HT-29 (cell line): ENCODE results near the gene SIM1. TPM values are rescaled to one million over a fixed set of nuclear protein-coding genes. Genes with fewer than 3 reads are reported as not detected.

ENCODE experiments used
- DNase-seq: peaks from one replicate; pipeline ENCODE4 v3.0.0-alpha.2; 2015; ENCODE audit warnings: low spot score
- total RNA-seq: library from RNA; depleted of rRNA; stranded (reverse); fragments of >200 nt; shearing (Covaris generic); gene quantifications from 2 replicates; pipeline ENCODE4 v1.2.3, GENCODE V29; 2014

SIM1 gene
- total RNA-seq, 1 experiment from 2014 or later: not detected

- DNase-seq: no peak
Measured at GRCh38 chr6:100472674-100473073, 8.0 kb upstream of the SIM1 start.

DNA sequence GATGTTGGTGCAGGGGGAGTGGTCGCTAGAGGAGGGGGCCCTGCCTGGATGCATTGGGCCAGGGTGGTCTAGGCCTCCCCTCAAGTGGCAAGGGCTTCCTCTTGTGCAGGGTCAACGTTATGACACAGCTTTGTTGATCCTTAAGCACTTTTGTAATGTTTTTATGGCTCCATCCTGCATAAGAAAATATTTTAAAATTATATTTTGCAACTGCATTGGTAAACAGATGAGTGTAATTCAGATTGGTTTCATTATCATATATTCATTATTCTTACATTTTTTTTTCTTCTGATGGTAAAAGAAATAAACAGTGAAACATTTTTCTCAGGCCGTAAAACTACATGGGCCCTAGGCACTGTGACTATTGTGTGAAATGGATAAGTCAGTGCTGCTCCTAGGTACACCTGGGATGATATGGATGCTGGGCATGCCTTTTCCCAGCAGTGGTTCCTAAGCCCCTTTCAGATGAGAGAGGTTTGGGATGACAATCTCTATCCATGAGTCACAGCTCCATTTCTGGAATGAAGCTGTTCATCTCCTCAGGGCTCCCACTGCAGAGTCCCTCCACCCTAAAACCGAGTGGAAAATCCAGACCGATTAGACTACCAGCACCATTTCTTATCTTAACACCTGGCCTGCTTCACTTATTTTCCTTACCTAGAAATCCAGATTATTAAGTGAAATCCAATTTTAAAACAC is 5.8 kb upstream of the SIM1 start:
- DNase-seq: no peak

- no peak for DNase-seq
Measured at GRCh38 chr6:100469101-100469859, 4.6 kb upstream of the SIM1 start.

GRCh38 chr6:100468016-100468622 is 3.4 kb upstream of the SIM1 start:
- DNase-seq: no peak

DNA sequence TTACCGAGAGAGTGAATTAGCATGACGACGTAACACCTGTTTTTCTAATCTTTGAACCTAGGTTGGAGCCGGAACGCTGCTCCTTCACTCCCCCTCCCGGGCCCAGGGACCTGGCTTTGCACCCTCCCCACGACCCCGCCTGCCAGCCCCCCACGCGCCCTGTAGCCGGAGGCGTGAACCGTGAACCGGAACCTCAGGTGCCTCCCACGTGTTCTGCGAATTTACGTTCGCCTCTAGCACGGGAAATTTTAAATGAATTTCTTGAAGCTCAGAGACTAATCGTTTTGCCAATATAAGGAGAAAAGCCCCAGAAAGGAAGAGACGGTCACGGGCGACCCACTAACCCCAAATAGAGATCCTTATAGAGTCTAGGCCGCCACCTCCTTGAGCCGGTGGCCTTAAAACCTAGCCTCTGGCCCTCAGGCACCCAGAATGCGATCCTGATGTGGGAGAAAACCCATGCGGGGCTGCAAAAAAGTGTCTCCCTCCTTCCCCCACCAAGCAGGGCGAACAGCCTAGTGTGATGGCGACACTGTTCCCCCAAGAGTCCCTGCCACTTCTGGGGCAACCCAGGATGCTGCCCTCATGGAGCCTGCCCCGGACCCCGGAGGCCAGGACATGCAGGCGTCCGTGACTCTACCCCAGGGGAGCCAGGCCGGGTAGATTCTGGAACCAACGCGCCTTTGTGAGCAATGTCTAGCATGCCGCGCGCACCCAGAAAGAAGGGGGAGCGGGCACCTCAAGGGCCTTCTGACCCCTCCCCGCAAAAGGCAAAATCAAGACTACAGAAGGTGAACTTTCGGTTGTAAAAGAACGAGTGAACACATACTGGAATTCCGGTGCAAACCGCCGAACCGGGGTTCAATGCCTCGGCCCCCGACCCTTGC is 2.7 kb upstream of the SIM1 start:
- no peak for DNase-seq

- DNase-seq: no peak
Measured at GRCh38 chr6:100466410-100467128, 1.8 kb upstream of the SIM1 start.

- no peak for DNase-seq
Measured at GRCh38 chr6:100465701-100466409, 1.1 kb upstream of the SIM1 start.

GRCh38 chr6:100464162-100464851 is 414 bp downstream of the SIM1 start:
- DNase-seq: no peak

DNA sequence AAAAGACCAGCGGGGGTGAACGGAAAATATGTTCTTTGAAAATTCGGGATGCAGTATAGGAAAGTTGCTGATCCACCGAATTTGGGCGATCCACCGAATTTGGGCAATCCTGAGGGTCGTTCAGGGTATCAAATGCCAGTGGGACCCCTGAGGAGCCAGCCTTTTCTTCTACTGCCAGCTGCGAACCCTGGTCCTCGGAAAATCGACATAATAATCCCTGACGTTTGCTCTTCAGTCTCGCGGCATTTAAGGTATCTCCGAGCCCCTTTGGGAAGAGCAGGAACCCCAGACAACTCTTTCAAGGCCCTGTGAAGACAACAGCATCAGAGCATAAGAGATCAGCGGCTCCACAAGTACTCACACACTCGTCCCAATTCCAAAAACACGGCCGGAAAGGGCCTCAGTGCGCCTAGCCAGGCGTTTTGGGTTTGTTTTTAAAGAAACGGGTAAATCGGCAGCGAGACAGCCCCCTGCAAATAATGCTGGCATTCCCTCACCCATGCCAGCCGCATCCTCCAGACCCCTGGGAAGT is 1.0 kb downstream of the SIM1 start:
- no peak for DNase-seq

GRCh38 chr6:100462706-100463629 is 1.8 kb downstream of the SIM1 start:
- DNase-seq: no peak

DNA sequence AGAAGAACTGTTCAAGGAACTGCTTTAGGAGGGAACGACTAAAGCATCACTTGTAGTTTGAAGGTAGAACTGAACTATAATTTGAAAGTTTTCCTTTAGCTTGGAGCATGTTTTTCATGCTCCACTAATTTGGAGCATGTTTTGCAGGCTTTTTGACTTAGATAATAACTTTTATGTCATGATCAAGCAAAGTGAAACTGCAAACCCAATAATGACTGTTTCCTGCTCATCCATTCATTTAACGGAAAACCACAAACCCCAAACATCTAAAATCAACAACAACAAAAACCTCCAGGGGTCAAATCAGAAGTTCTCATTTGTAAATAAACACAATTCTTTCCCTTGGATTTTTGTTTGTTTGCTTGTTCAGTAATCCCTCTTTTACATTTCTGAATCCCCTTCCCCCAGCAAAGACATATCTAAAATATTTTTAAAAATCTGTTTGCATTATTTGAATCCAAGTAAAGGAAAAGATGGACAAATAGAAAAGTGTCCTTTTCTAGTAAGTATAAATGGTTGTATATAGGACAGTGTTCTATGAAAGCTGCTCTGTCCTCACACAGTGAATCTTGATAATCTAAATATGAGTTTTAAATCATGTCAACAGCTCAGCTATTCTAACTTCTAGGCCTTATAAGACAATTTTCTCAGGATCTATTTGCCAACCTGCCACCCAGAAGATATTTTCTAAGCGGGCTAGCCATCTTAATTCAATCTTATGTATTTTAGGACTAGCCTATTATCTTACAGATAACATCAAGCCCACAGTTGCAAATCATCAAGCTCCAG is 2.6 kb downstream of the SIM1 start:
- DNase-seq: no peak

GRCh38 chr6:100461278-100461916 is 3.3 kb downstream of the SIM1 start:
- no peak for DNase-seq

DNA sequence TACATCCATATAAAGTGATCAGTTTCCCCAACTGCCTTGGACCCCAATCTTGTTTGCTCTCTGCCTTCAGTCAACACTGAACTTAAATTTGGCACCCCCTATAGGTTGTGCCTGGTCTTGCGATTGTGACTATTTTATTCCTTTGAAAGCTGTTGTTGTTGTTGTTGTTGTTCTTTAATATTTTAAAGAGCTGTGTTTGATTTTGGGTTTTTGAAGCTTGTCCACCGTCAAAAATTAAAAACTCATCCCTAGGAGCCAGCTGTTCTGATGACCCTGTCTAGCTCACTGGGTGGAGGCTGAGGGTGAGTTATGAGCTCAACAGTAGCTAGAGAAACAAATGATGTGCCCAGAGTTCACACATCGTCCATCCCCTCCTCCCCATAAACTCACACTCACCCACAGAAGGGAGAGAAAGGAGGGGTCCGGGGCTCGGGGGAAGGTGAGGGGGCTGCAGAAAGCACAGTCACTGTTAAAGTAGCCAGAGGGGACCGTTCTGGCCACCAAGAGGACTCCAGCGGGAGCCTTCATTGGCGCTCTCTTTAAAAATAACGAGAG is 4.0 kb downstream of the SIM1 start:
- no peak for DNase-seq

- no peak for DNase-seq
Measured at GRCh38 chr6:100459592-100460184, 5.0 kb downstream of the SIM1 start.

- no peak for DNase-seq
Measured at GRCh38 chr6:100458841-100459591, 5.7 kb downstream of the SIM1 start.
